KOPT-K1 (cell line): Measurements from ENCODE around the gene SIPA1L3.
"Not testable (repeated sequence)": the region's sequence is repeated elsewhere in the genome, so short reads cannot be mapped to it uniquely, and the experiment has no call there.

Experiments used
- H3K27ac ChIP-seq: fragments of 200-600 bp; sonication (generic); 2 replicates; pipeline ENCODE4 v1.5.1; 2016; ENCODE audit warnings: antibody characterized with exemption, mild to moderate bottlenecking, low read depth, low read length; ENCODE audit not compliant: poor library complexity, severe bottlenecking
- H3K36me3 ChIP-seq: fragments of 200-600 bp; sonication (generic); 2 replicates; pipeline ENCODE4 v1.5.1; 2017; ENCODE audit warnings: antibody characterized with exemption, mild to moderate bottlenecking, low read length, moderate library complexity; ENCODE audit not compliant: insufficient read depth
- H3K9me3 ChIP-seq: fragments of 200-600 bp; sonication (generic); 2 replicates; pipeline ENCODE4 v1.5.1; 2017; ENCODE audit warnings: antibody characterized with exemption, low read length, mild to moderate bottlenecking; ENCODE audit not compliant: insufficient read depth, poor library complexity, severe bottlenecking

Gene SIPA1L3

DNA sequence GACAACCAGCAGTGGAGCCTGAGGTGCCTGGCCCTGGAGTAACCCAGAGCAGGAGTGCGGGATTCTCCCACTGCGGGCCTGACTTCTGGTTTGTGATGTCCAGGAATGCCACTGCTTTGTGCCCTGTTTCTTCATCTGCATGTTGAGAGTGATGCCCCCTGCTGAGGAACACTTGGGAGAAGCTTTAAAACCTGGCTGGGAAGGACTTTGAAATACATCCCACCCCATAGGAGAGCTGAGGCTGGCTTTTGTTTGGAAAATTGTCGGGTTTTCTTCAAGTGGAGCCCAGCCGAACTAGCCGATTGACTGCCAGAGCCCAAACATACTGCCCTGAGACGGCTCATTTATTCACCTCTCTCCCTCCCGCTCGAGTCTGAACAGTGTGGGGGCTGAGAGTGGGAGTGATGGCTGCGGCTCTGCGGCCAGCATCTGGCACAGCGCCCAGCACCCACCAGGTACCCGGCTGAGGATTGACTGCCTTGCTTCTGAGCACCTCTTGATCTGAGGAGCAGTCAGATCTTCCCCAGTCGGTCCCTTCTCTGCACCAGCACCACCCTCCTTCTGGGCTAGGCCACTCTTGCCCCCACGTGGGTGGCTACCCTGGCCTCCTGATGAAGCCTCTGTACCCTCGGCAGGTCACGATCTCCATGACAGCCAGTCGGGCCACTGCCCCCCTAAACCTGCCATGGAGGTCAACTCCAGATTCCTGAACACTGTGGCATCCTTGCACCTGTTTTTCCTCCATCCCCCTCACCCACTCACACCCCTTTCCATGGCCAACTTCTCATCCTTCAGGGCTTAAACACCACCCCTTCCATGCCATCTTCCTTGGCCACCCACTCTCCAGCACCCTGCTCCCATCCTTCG, 148.9 kb downstream of the SIPA1L3 start:
- Histone ChIP-seq H3K9me3 (no peaks in the 10 kb centered on the region), H3K27ac (peak overlapping the region; percentile 66)

GRCh38 chr19:38056646-38057045, 149.6 kb downstream of the SIPA1L3 start:
- H3K36me3 ChIP-seq = no peaks in the 10 kb centered on the region
- H3K27ac ChIP-seq = no peak overlapping the region
- H3K9me3 ChIP-seq = no peaks in the 10 kb centered on the region

More for the DNA sequence above, 148.9 kb downstream of the SIPA1L3 start:
- no peaks in the 10 kb centered on the region for H3K36me3 ChIP-seq

- Histone ChIP-seq H3K27ac (no peak overlapping the region), H3K36me3 (no peaks in the 10 kb centered on the region), H3K9me3 (no peaks in the 10 kb centered on the region)
Measured at GRCh38 chr19:38057959-38058690, 151.1 kb downstream of the SIPA1L3 start.

DNA sequence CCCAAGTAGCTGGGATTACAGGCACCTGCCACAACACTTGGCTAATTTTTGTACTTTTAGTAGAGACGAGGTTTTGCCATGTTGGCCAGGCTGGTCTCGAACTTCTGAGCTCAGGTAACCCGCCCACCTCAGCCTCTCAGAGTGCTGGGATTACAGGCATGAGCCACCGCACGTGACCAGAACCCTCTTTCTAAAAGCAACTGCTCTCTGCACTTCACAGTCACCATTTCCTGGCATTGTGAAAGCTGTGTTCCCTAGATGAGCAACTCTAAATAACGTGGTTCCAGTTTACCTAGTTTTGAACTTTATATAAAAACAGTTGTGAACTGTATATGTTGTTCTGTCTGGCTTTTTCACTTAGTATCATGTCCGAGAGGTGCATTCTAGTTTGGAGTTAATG, 152.9 kb downstream of the SIPA1L3 start:
- Histone ChIP-seq H3K27ac (peak overlapping the region; percentile 32), H3K36me3 (no peaks in the 10 kb centered on the region), H3K9me3 (no peaks in the 10 kb centered on the region)

GRCh38 chr19:38060331-38060730, 153.3 kb downstream of the SIPA1L3 start:
- H3K36me3 ChIP-seq = no peaks in the 10 kb centered on the region
- no peaks in the 10 kb centered on the region for H3K9me3 ChIP-seq
- peak overlapping the region; percentile 32 for H3K27ac ChIP-seq

DNA sequence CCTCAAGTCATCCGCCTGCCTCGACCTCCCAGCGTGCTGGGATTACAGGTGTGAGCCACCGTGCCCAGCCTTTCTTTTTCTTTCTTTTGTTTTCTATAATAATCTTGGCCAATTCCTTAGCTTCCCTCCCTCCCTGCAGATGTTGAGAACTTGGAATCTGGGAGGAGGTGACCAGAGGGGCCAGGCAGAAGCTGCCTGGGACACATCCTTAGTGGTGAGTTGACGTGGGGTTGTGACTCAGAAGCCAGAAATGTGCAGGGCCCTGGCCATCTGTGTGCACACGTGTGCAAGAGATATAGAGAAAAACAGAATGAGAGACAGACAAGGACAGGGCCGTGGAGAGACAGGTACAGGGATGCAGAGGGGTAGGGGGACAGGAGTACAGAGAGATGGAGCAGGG, 154.3 kb downstream of the SIPA1L3 start:
- Histone ChIP-seq H3K27ac (no peak overlapping the region), H3K36me3 (no peaks in the 10 kb centered on the region), H3K9me3 (no peaks in the 10 kb centered on the region)

- no peak overlapping the region for H3K27ac ChIP-seq
- no peaks in the 10 kb centered on the region for H3K9me3 ChIP-seq
- H3K36me3 ChIP-seq = no peaks in the 10 kb centered on the region
Measured at GRCh38 chr19:38062959-38063761, 156.2 kb downstream of the SIPA1L3 start.

DNA sequence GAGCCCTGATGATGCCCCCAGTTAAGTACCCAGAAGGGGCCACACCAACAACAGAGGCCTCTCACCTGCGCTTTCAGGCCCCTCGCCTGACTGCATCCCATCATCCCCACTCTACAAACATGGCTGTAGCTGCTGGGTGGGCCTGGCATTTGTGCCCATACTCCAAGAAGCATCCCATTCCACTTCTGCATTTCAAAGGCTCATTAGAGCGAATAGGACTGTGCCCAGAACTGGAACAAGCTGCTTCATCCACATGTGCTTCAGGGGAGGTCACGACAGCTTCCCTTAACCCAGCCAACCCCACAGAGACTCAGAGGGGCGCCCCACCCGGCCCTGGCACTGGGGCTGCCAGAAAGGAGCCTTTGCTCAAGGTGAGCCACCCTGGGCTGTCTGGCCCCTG, 156.9 kb downstream of the SIPA1L3 start:
- no peak overlapping the region for H3K27ac ChIP-seq
- H3K36me3 ChIP-seq = no peaks in the 10 kb centered on the region
- no peaks in the 10 kb centered on the region for H3K9me3 ChIP-seq

DNA sequence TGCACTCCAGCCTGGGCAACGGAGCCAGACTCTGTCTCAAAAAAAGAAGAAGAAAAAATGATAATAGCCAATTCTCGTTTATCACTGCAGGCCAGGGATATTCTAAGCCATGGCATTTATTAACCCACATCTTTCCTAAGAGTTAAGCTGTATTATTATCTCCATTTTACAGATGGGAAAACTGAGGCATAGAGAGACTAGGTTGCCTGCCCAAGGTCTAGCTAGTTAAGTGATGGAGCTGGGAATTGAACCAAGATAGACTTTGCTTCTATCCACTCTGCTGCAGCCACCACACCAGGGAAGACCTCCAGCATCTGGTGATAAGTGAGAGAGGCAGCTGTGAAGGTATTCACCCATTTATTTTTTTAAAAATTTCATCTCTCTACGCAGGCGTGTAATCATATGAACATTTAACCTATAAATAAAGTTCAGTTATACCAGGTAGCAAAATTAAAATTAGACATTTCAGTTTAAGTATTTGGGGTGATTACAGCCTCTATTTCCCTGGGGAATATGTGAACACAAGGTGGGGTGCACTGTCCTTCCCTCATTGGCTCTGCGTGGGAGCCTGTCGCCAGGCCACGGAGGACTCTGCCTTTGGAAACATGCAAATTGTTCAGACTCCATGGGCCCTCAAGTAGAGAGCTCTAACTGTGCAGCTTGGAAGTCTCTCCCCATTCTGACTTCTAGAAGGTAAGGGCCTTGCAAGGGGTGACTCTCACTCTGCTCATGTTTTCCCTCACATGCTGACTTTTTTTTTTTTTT, 157.8 kb downstream of the SIPA1L3 start:
- no peaks in the 10 kb centered on the region for H3K36me3 ChIP-seq
- H3K9me3 ChIP-seq = no peaks in the 10 kb centered on the region
- no peak overlapping the region for H3K27ac ChIP-seq

- H3K36me3 ChIP-seq, H3K9me3 ChIP-seq, H3K27ac ChIP-seq: not testable (repeated sequence)
Measured at GRCh38 chr19:38065775-38066174, 158.8 kb downstream of the SIPA1L3 start.

- Histone ChIP-seq H3K27ac (no peak overlapping the region), H3K36me3 (no peaks in the 10 kb centered on the region), H3K9me3 (no peaks in the 10 kb centered on the region)
Measured at GRCh38 chr19:38068826-38069225, 161.8 kb downstream of the SIPA1L3 start.

DNA sequence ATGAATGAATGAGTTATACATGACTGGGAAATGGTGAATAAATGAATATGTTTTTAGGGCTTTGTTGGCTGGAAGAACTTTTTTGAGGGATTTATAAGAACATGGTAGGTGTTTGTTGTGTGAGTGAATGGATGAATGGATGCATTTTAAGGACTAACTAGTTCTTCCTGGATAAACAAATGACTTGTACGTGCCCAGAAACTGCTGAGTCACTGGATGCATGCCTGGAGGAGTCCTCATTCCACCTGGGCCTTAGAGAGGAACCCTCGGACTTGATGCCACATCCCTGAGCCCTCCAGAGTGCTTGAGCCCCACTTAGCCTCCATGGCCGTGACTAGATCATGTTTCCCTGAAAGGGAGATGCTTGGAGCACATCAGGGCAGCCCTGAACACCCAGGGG, 163.6 kb downstream of the SIPA1L3 start:
- H3K27ac ChIP-seq = no peak overlapping the region
- no peaks in the 10 kb centered on the region for H3K36me3 ChIP-seq
- no peaks in the 10 kb centered on the region for H3K9me3 ChIP-seq

DNA sequence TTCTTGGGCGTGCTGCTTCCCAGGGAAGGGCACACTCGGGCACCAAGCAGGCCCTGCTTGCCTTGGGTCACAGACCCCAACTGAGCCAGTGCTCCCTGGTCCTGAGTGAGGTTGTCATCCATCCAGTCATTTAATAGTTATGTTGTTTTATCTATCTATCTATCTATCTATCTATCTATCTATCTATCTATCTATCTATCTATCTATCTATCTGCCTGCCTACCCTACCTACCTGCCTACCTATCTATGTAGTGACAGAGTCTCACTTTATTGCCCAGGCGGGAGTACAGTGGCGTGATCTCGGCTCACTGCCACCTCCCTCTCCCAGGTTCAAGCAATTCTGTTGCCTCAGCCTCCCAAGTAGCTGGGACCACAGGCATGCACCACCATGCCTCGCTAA, 164.0 kb downstream of the SIPA1L3 start:
- H3K36me3 ChIP-seq, H3K9me3 ChIP-seq, H3K27ac ChIP-seq: not testable (repeated sequence)

GRCh38 chr19:38071647-38072046, 164.6 kb downstream of the SIPA1L3 start:
- Histone ChIP-seq H3K36me3 (no peaks in the 10 kb centered on the region), H3K27ac (no peak overlapping the region), H3K9me3 (no peaks in the 10 kb centered on the region)
